HepG2 (cell line): Measurements from ENCODE around the gene RRBP1. TPM values are rescaled to one million over a fixed set of nuclear protein-coding genes. Genes with fewer than 3 reads are reported as not detected.

Experiments used
- ADNP ChIP-seq: sonication (generic); formaldehyde crosslinking; IDR thresholded peaks from 2 replicates; pipeline ENCODE4 v1.4.0; 2020; ENCODE audit warnings: missing genetic modification reagents
- CERS6 ChIP-seq: sonication (generic); formaldehyde crosslinking; IDR thresholded peaks from 2 replicates; pipeline ENCODE4 v1.5.0; 2020; ENCODE audit warnings: missing genetic modification reagents
- CHD2 ChIP-seq: IDR thresholded peaks from 2 replicates; pipeline ENCODE4 v1.6.1; 2011; ENCODE audit warnings: low read depth, low read length, improper control_type of control experiment
- CSRNP2 ChIP-seq: sonication (generic); formaldehyde crosslinking; conservative IDR thresholded peaks from 2 replicates; pipeline ENCODE4 v1.8.0; 2022; ENCODE audit warnings: low read depth, missing genetic modification reagents
- ELF3 ChIP-seq: IDR thresholded peaks from 2 replicates; pipeline ENCODE4 v1.6.1; 2016; ENCODE audit warnings: missing genetic modification reagents, missing compliant biosample characterization
- ETS1 ChIP-seq: sonication (generic); formaldehyde crosslinking; IDR thresholded peaks from 2 replicates; pipeline ENCODE4 v1.4.0; 2020; ENCODE audit warnings: missing genetic modification reagents
- HCFC1 ChIP-seq: fragments of 150-350 bp; IDR thresholded peaks from 2 replicates; pipeline ENCODE4 v1.6.1; 2014; ENCODE audit warnings: low read depth, low read length
- HNRNPL ChIP-seq: fragments of 200-400 bp; formaldehyde crosslinking; IDR thresholded peaks from 2 replicates; pipeline ENCODE4 v1.6.1; 2017; ENCODE audit warnings: mild to moderate bottlenecking, low read depth, low read length
- HOXA9 ChIP-seq: sonication (generic); formaldehyde crosslinking; IDR thresholded peaks from 2 replicates; pipeline ENCODE4 v1.8.1; 2022; ENCODE audit warnings: missing genetic modification reagents, mild to moderate bottlenecking, moderate library complexity, borderline replicate concordance
- KLF11 ChIP-seq: IDR thresholded peaks from 2 replicates; pipeline ENCODE4 v1.6.1; 2016; ENCODE audit warnings: missing compliant biosample characterization
- MAFG ChIP-seq: sonication (generic); formaldehyde crosslinking; IDR thresholded peaks from 2 replicates; pipeline ENCODE4 v1.5.1; 2020; ENCODE audit warnings: mild to moderate bottlenecking, missing genetic modification reagents
- MEIS1 ChIP-seq: sonication (generic); formaldehyde crosslinking; IDR thresholded peaks from 2 replicates; pipeline ENCODE4 v1.9.0; 2021; ENCODE audit warnings: mild to moderate bottlenecking, missing genetic modification reagents, moderate library complexity, borderline replicate concordance
- MTA3 ChIP-seq: sonication (generic); formaldehyde crosslinking; IDR thresholded peaks from 2 replicates; pipeline ENCODE4 v1.4.0; 2020; ENCODE audit warnings: missing genetic modification reagents
- MYPOP ChIP-seq: sonication (generic); formaldehyde crosslinking; IDR thresholded peaks from 2 replicates; pipeline ENCODE4 v1.8.1; 2023; ENCODE audit warnings: mild to moderate bottlenecking, moderate library complexity, missing genetic modification reagents
- NFE2L2 ChIP-seq: fragments of 150-350 bp; IDR thresholded peaks from 2 replicates; pipeline ENCODE4 v1.6.1; 2014; ENCODE audit warnings: low read length
- RARA ChIP-seq: IDR thresholded peaks from 2 replicates; pipeline ENCODE4 v1.6.1; 2016; ENCODE audit warnings: missing genetic modification reagents, missing compliant biosample characterization
- SIX4 ChIP-seq: sonication (generic); formaldehyde crosslinking; IDR thresholded peaks from 2 replicates; pipeline ENCODE4 v1.4.0; 2020; ENCODE audit warnings: missing genetic modification reagents
- SRY ChIP-seq: sonication (generic); formaldehyde crosslinking; IDR thresholded peaks from 2 replicates; pipeline ENCODE4 v1.8.0; 2022; ENCODE audit warnings: mild to moderate bottlenecking, missing genetic modification reagents
- TBX2 ChIP-seq: sonication (generic); formaldehyde crosslinking; IDR thresholded peaks from 2 replicates; pipeline ENCODE4 v1.5.0; 2020; ENCODE audit warnings: missing genetic modification reagents, mild to moderate bottlenecking, borderline replicate concordance
- YEATS4 ChIP-seq: sonication (generic); formaldehyde crosslinking; IDR thresholded peaks from 2 replicates; pipeline ENCODE4 v1.4.0; 2020; ENCODE audit warnings: missing genetic modification reagents, borderline replicate concordance
- ZNF567 ChIP-seq: sonication (generic); formaldehyde crosslinking; IDR thresholded peaks from 2 replicates; pipeline ENCODE4 v1.8.1; 2023; ENCODE audit warnings: mild to moderate bottlenecking, missing genetic modification reagents, borderline replicate concordance
- ZNF577 ChIP-seq: sonication (generic); formaldehyde crosslinking; IDR thresholded peaks from 2 replicates; pipeline ENCODE4 v1.4.0; 2020; ENCODE audit warnings: mild to moderate bottlenecking, low read depth, missing genetic modification reagents, borderline replicate concordance
- ZSCAN30 ChIP-seq: sonication (generic); formaldehyde crosslinking; IDR thresholded peaks from 2 replicates; pipeline ENCODE4 v1.5.0; 2020; ENCODE audit warnings: mild to moderate bottlenecking, missing genetic modification reagents
- polyA plus RNA-seq, 8 experiments: library from polyadenylated mRNA; depleted of rRNA in 3 of 8; stranded (reverse) in 7 of 8; unstranded in 1 of 8; fragments of >200 nt; fragmentation: Illumina TruSeq in 4 of 8; extraction: Trizol in 4 of 8; gene quantifications; 2 replicates each; pipeline versions ENCODE4 v1.2.1 to v1.2.3, GENCODE V29; 2011 to 2016; ENCODE audit warnings: low read depth in 4 of 8, missing spikeins in 1 of 8, mixed read lengths in 1 of 8; ENCODE audit not compliant: insufficient read depth in 1 of 8
- total RNA-seq, 5 experiments: library from RNA; depleted of rRNA; stranded (reverse); fragments of >200 nt; fragmentation: Illumina TruSeq; extraction: Trizol; gene quantifications; 2 replicates each; pipeline ENCODE4 v1.2.3, GENCODE V29; 2016; ENCODE audit warnings: low read depth in 1 of 5
- TF ChIP-seq, protein P1 (sequence below): sonication (generic); formaldehyde crosslinking; IDR thresholded peaks from 2 replicates; pipeline ENCODE4 v1.4.0; 2020; ENCODE audit warnings: missing genetic modification reagents

Gene RRBP1
- total and polyA plus RNA-seq, 2 of the 13 experiments (the other 11 are each of a cell fraction or from before 2014, with no cell fraction given) = 150 to 222 TPM

- TF ChIP-seq, protein P1, sequence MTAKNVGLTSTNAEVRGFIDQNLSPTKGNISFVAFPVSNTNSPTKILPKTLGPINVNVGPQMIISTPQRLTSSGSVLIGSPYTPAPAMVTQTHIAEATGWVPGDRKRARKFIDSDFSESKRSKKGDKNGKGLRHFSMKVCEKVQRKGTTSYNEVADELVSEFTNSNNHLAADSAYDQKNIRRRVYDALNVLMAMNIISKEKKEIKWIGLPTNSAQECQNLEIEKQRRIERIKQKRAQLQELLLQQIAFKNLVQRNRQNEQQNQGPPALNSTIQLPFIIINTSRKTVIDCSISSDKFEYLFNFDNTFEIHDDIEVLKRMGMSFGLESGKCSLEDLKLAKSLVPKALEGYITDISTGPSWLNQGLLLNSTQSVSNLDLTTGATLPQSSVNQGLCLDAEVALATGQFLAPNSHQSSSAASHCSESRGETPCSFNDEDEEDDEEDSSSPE (CRISPR knock-in tag) = no peak
- peak; percentile 76 for TF ChIP-seq TBX2 (CRISPR knock-in tag)
- peak; percentile 16 for TF ChIP-seq SIX4
- peak; percentile 47; the same call in 1 of the 2 replicates for TF ChIP-seq MEIS1 (CRISPR knock-in tag)
- no peak for TF ChIP-seq ZNF567 (CRISPR knock-in tag)
- no peak; the same call in 1 of the 2 replicates for TF ChIP-seq HNRNPL
- no peak for TF ChIP-seq ETS1
- TF ChIP-seq ZNF577 (CRISPR knock-in tag) = no peak
- TF ChIP-seq MAFG (CRISPR knock-in tag) = no peak
- peak; percentile 50 for TF ChIP-seq YEATS4 (CRISPR knock-in tag)
- TF ChIP-seq KLF11 = no peak
- TF ChIP-seq MTA3 (CRISPR knock-in tag) = no peak
- no peak; the same call in 1 of the 2 replicates for TF ChIP-seq MYPOP (CRISPR knock-in tag)
- TF ChIP-seq ADNP (CRISPR knock-in tag) = no peak
- no peak for TF ChIP-seq CSRNP2 (CRISPR knock-in tag)
- TF ChIP-seq ZSCAN30 (CRISPR knock-in tag) = peak; percentile 26; the same call in 1 of the 2 replicates
- no peak for TF ChIP-seq CERS6 (CRISPR knock-in tag)
- no peak for TF ChIP-seq HCFC1
- TF ChIP-seq ELF3 = peak; percentile 57
- TF ChIP-seq HOXA9 (CRISPR knock-in tag) = no peak; the same call in 1 of the 2 replicates
- TF ChIP-seq NFE2L2 = no peak
- TF ChIP-seq SRY = peak; percentile 45; the same call in 1 of the 2 replicates
- no peak; the same call in 1 of the 2 replicates for TF ChIP-seq CHD2
- TF ChIP-seq RARA (CRISPR knock-in tag) = peak; percentile 68
Measured at GRCh38 chr20:17679941-17680835, 1.9 kb downstream of the RRBP1 start (continued).
